GM21367 (cell line): Measurements from ENCODE around the gene ACTN3.
"Not testable (repeated sequence)": the region's sequence is repeated elsewhere in the genome, so short reads cannot be mapped to it uniquely, and the experiment has no call there.

Experiments used
- ATAC-seq: cut with Tn5 transposase; IDR thresholded peaks from one replicate; pipeline ENCODE4 v1.9.1; 2021; ENCODE audit not compliant: unreplicated experiment

Gene ACTN3

GRCh38 chr11:66546368-66546965, at the start of gene ACTN3:
TSS of gene ACTN3 (plus strand) at chr11:66546903. CDS start at chr11:66546938, 35 bp downstream.
- no peak for ATAC-seq

GRCh38 chr11:66497206-66497605, 49.5 kb upstream of the ACTN3 start:
- no peak for ATAC-seq

GRCh38 chr11:66498506-66498905, 48.2 kb upstream of the ACTN3 start:
- no peak for ATAC-seq

GRCh38 chr11:66505276-66505816, 41.4 kb upstream of the ACTN3 start:
- no peak for ATAC-seq

GRCh38 chr11:66509131-66509561, 37.6 kb upstream of the ACTN3 start:
- no peak for ATAC-seq

GRCh38 chr11:66510271-66510989, 36.3 kb upstream of the ACTN3 start, which contains the start of gene BBS1:
TSS of gene BBS1 (plus strand) at chr11:66510635. CDS start at chr11:66510660, 25 bp downstream.
- ATAC-seq = no peak

- no peak for ATAC-seq
Observed at GRCh38 chr11:66510990-66511339, 35.7 kb upstream of the ACTN3 start.

- ATAC-seq = no peak
Observed at GRCh38 chr11:66523611-66524010, 23.1 kb upstream of the ACTN3 start.

- ATAC-seq = no peak
Observed at GRCh38 chr11:66524304-66525040, 22.2 kb upstream of the ACTN3 start.

GRCh38 chr11:66529069-66529468, 17.6 kb upstream of the ACTN3 start:
- no peak for ATAC-seq

- no peak for ATAC-seq
Observed at GRCh38 chr11:66529655-66530054, 17.0 kb upstream of the ACTN3 start.

GRCh38 chr11:66530927-66531709, 15.6 kb upstream of the ACTN3 start:
- ATAC-seq = no peak

GRCh38 chr11:66531841-66532240, 14.9 kb upstream of the ACTN3 start:
- ATAC-seq = no peak

- ATAC-seq = no peak
Observed at GRCh38 chr11:66532784-66533183, 13.9 kb upstream of the ACTN3 start.

- ATAC-seq = no peak
Observed at GRCh38 chr11:66539170-66539869, 7.4 kb upstream of the ACTN3 start.

- ATAC-seq = no peak
Observed at GRCh38 chr11:66539870-66540213, 6.9 kb upstream of the ACTN3 start.

- ATAC-seq = not testable (repeated sequence)
Observed at GRCh38 chr11:66540598-66540997, 6.1 kb upstream of the ACTN3 start.

GRCh38 chr11:66541892-66542291, 4.8 kb upstream of the ACTN3 start:
- ATAC-seq = no peak

GRCh38 chr11:66542362-66542761, 4.3 kb upstream of the ACTN3 start:
- ATAC-seq = no peak
